GM12878 (cell line): ENCODE results near the gene PCNX1. TPM values are rescaled to one million over a fixed set of nuclear protein-coding genes. Genes with fewer than 3 reads are reported as not detected.

Experiments used
- ATAC-seq: fragments of 200-7000 bp; cut with Tn5 transposase; 3 replicates; pipeline ENCODE4 v1.9.1; 2020; ENCODE audit warnings: mild to moderate bottlenecking, moderate library complexity
- BruUV-seq: library from RNA; stranded (reverse); fragments of 400-500 nt; replicated peaks from 2 replicates; lab custom pipeline; 2021; lab: Mats Ljungman, UMichigan
- CTCF ChIA-PET: fragments of 300-600 bp; sonication (Branson Sonifier 250); formaldehyde crosslinking; extraction: SDS; loops from one replicate; lab custom pipeline; 2021; ENCODE audit warnings: inconsistent platforms; lab: Yijun Ruan, JAX
- POLR2A ChIA-PET: fragments of 350-600 bp; formaldehyde crosslinking; extraction: SDS; loops from one replicate; lab custom pipeline; 2021; ENCODE audit warnings: inconsistent platforms; lab: Charles Lee
- RAD21 ChIA-PET: fragments of 300-600 bp; sonication (Branson Sonifier 250); formaldehyde crosslinking; loops from one replicate; lab custom pipeline; 2023; ENCODE audit warnings: antibody characterized with exemption; ENCODE audit not compliant: unreplicated experiment; lab: Charles Lee
- SMC1A ChIA-PET: fragments of 300-600 bp; sonication (Branson Sonifier 250); formaldehyde crosslinking; loops from one replicate; lab custom pipeline; 2023; ENCODE audit not compliant: unreplicated experiment, uncharacterized antibody; lab: Charles Lee
- DNase-seq: peaks from one replicate; pipeline ENCODE4 v3.0.0-alpha.2; 2011; ENCODE audit warnings: low read depth, low spot score
- FAIRE-seq: peaks from 3 replicates; lab custom pipeline; 2011; peaks lifted over from hg19 to GRCh38; lab: Jason Lieb, UNC
- H2AFZ ChIP-seq: 2 replicates; pipeline ENCODE4 v1.6.0; 2011; ENCODE audit warnings: low read depth, low read length, control low read depth; ENCODE audit not compliant: control insufficient read depth
- H3K27ac ChIP-seq: 2 replicates; pipeline ENCODE4 v1.5.1; 2011; ENCODE audit warnings: control low read depth; ENCODE audit not compliant: control insufficient read depth, insufficient read depth
- H3K27me3 ChIP-seq, 2 experiments: replicated peaks in 1 of 2; 2 replicates each; pipeline versions ENCODE4 v1.6.0 to v1.6.1; 2011; ENCODE audit warnings: low read length in 1 of 2; ENCODE audit not compliant: control insufficient read depth in 2 of 2, insufficient read depth in 2 of 2
- H3K36me3 ChIP-seq, 2 experiments: 2 replicates each; pipeline ENCODE4 v1.5.1; 2011; ENCODE audit warnings: low read length in 1 of 2; ENCODE audit not compliant: control insufficient read depth in 2 of 2, insufficient read depth in 2 of 2
- H3K4me1 ChIP-seq: 2 replicates; pipeline ENCODE4 v1.6.1; 2011; ENCODE audit warnings: mild to moderate bottlenecking, low read length, moderate library complexity, mixed read lengths; ENCODE audit not compliant: control insufficient read depth, insufficient read depth
- H3K4me2 ChIP-seq: 2 replicates; pipeline ENCODE4 v1.6.0; 2011; ENCODE audit warnings: control low read depth; ENCODE audit not compliant: control insufficient read depth, insufficient read depth
- H3K4me3 ChIP-seq: fragments of 200-600 bp; sonication (generic); 2 replicates; pipeline ENCODE4 v1.5.1; 2016
- H3K79me2 ChIP-seq: 2 replicates; pipeline ENCODE4 v1.6.0; 2011; ENCODE audit warnings: low read length; ENCODE audit not compliant: control insufficient read depth, insufficient read depth
- H3K9ac ChIP-seq: 2 replicates; pipeline ENCODE4 v1.8.0; 2011; ENCODE audit warnings: low read length, control low read depth, mixed read lengths; ENCODE audit not compliant: control insufficient read depth, insufficient read depth
- H3K9me3 ChIP-seq: replicated peaks from 3 replicates; pipeline ENCODE4 v1.5.1; 2011; ENCODE audit warnings: mild to moderate bottlenecking, low read length; ENCODE audit not compliant: control insufficient read depth, insufficient read depth
- H4K20me1 ChIP-seq: 2 replicates; pipeline ENCODE4 v1.6.0; 2011; ENCODE audit not compliant: control insufficient read depth, insufficient read depth
- WRNIP1 ChIP-seq: IDR thresholded peaks from 2 replicates; pipeline ENCODE4 v1.6.1; 2011; ENCODE audit warnings: low read depth, low read length, improper control_type of control experiment, borderline replicate concordance
- WGBS: methylation state at CpG from one replicate; pipeline ENCODE4 v1.1.6; 2016; ENCODE audit warnings: low lambda C conversion rate; ENCODE audit not compliant: insufficient replicate concordance, insufficient coverage; ENCODE audit errors: missing lambda C conversion rate; 5-methylcytosine and 5-hydroxymethylcytosine counted together
- in situ Hi-C: fragments of 300-500 bp; cut with MboI; formaldehyde crosslinking; loops from 9 replicates; pipeline ENCODE4 v1.14.3; 2018; ENCODE audit warnings: mixed read lengths
- intact Hi-C: fragments of 100-400 bp; cut with micrococcal nuclease; formaldehyde crosslinking; loops from one replicate; pipeline ENCODE4 v1.14.2; 2022; ENCODE audit not compliant: unreplicated experiment
- polyA plus RNA-seq, 11 experiments: library from polyadenylated mRNA; depleted of rRNA in 4 of 11; unstranded in 6 of 11; stranded (reverse) in 5 of 11; fragments of >200 nt; fragmentation: Nextera tagmentation in 4 of 11; fragmentation: Illumina TruSeq in 1 of 11; extraction: Ambion mirVana in 4 of 11; extraction: Trizol in 1 of 11; gene quantifications; 1 replicate in 1 of 11; 2 replicates in 10 of 11; pipeline versions ENCODE4 v1.2.1 to v1.2.3, GENCODE V29; 2011 to 2016; ENCODE audit warnings: inconsistent platforms in 2 of 11, missing spikeins in 2 of 11, low read depth in 1 of 11
- total RNA-seq, 4 experiments: library from RNA; depleted of rRNA in 3 of 4; stranded (reverse); fragments of >200 nt in 3 of 4; fragmentation: Illumina TruSeq in 1 of 4; extraction: Trizol in 1 of 4; gene quantifications; 2 replicates each; pipeline versions ENCODE4 v1.2.1 to v1.2.3, GENCODE V29; 2013 to 2021
- TF ChIP-seq, protein P1 (sequence below): fragments of 450-650 bp; formaldehyde crosslinking; IDR thresholded peaks from 2 replicates; pipeline ENCODE4 v1.5.0; 2022; ENCODE audit warnings: mild to moderate bottlenecking, missing genetic modification characterization

The PCNX1 gene
- total and polyA plus RNA-seq, 10 of the 15 experiments (the other 5 are each of a cell fraction or from before 2014, with no cell fraction given): 4.6 to 53.9 (median 20.5) TPM

DNA sequence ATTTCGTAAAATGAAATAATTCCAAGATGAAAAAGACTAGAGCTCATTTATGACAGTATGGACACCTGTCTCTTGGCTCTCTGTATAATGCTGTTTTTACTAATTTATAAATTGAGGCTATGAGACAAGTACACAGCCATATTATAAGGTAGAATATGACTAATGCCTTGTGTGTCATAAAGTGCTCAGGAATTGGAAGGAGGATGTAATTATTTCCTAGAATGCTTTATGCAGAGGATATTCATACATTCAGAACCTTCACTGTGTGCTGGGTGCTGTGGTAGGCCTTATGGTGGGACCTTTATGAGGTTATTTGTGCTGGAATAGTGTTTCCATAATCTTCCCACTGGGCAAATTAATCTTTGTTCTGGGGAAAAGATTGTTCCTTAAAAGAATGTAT lies 13.3 kb downstream of the PCNX1 start:
- H3K27me3 ChIP-seq: no peaks in the 10 kb centered on the region
- ATAC-seq: peak; percentile 54
- no peak overlapping the region for H3K9ac ChIP-seq
- BruUV-seq: no TSS peak
- ChIA-PET SMC1A (interaction anchor here (1.3 to 3.1 kb wide), 4 partner anchors 10 to 35 kb away, joined by 4 to 16 read pairs (median 7); no protein-coding TSS in a partner anchor), POLR2A (interaction anchor here (1.3 kb wide), 1 partner anchor 11 kb away, joined by 5 read pairs; no protein-coding TSS in a partner anchor), CTCF (interaction anchor here (1.0 to 2.3 kb wide), 5 partner anchors 9 to 38 kb away, joined by 3 to 11 read pairs (median 5); partner anchors contain the start of gene PCNX1), RAD21 (interaction anchor here (0.7 to 2.0 kb wide), 5 partner anchors 10 to 14 kb away, joined by 3 to 6 read pairs (median 4); partner anchors contain the start of gene PCNX1)
- FAIRE-seq: no peak
- H3K27ac ChIP-seq: no peak overlapping the region
- no peaks in the 10 kb centered on the region; a peak in 2 of 4 replicates for H3K36me3 ChIP-seq
- 91% methylated on average over 1 of the region's 1 CpG for WGBS
- DNase-seq: no peak
- H3K9me3 ChIP-seq: no peaks in the 10 kb centered on the region
- H3K4me3 ChIP-seq: no peak overlapping the region
- in situ Hi-C loops (no loop called here), intact Hi-C loops (no loop called here)
- TF ChIP-seq, protein P1, sequence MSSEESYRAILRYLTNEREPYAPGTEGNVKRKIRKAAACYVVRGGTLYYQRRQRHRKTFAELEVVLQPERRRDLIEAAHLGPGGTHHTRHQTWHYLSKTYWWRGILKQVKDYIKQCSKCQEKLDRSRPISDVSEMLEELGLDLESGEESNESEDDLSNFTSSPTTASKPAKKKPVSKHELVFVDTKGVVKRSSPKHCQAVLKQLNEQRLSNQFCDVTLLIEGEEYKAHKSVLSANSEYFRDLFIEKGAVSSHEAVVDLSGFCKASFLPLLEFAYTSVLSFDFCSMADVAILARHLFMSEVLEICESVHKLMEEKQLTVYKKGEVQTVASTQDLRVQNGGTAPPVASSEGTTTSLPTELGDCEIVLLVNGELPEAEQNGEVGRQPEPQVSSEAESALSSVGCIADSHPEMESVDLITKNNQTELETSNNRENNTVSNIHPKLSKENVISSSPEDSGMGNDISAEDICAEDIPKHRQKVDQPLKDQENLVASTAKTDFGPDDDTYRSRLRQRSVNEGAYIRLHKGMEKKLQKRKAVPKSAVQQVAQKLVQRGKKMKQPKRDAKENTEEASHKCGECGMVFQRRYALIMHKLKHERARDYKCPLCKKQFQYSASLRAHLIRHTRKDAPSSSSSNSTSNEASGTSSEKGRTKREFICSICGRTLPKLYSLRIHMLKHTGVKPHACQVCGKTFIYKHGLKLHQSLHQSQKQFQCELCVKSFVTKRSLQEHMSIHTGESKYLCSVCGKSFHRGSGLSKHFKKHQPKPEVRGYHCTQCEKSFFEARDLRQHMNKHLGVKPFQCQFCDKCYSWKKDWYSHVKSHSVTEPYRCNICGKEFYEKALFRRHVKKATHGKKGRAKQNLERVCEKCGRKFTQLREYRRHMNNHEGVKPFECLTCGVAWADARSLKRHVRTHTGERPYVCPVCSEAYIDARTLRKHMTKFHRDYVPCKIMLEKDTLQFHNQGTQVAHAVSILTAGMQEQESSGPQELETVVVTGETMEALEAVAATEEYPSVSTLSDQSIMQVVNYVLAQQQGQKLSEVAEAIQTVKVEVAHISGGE: no peak
- TF ChIP-seq WRNIP1: no peak
- peaks cover 76% of the 10 kb centered on the region for H3K79me2 ChIP-seq
- H3K4me2 ChIP-seq: no peak overlapping the region
- H2AFZ ChIP-seq: no peak overlapping the region
- H4K20me1 ChIP-seq: no peaks in the 10 kb centered on the region
- H3K4me1 ChIP-seq: peaks cover 10% of the 10 kb centered on the region
